CD14-positive monocyte (primary cell): ENCODE measurements around the gene SH2D3C. TPM values are rescaled to one million over a fixed set of nuclear protein-coding genes. Genes with fewer than 3 reads are reported as not detected.
A peak's percentile ranks its signal among the peaks of the same experiment; 100 is the strongest.

Source experiments
- DNase-seq, 3 donors: peaks; one replicate each; pipeline ENCODE4 v3.0.0-alpha.2; 2011 to 2022
- H2AFZ ChIP-seq: 2 replicates; pipeline ENCODE4 v1.6.0; 2012; ENCODE audit warnings: mild to moderate bottlenecking, low read depth, low read length, inconsistent platforms; ENCODE audit not compliant: insufficient read depth, poor library complexity, severe bottlenecking
- H3K27ac ChIP-seq, 2 donors: 1 replicate in 1 of 2; 2 replicates in 1 of 2; pipeline ENCODE4 v1.5.1; 2012 to 2013; ENCODE audit warnings: low read length in 2 of 2, control low read depth in 1 of 2, inconsistent platforms in 1 of 2, low read depth in 1 of 2, mild to moderate bottlenecking in 1 of 2
- H3K27me3 ChIP-seq, 2 donors: one replicate each; pipeline versions ENCODE4 v1.6.0 to v1.6.1; 2011 to 2013; ENCODE audit warnings: low read length in 2 of 2; ENCODE audit not compliant: control insufficient read depth in 2 of 2, insufficient read depth in 2 of 2
- H3K36me3 ChIP-seq, 2 donors: replicated peaks in 1 of 2; 1 replicate in 1 of 2; 2 replicates in 1 of 2; pipeline versions ENCODE4 v1.5.1 to v1.6.1; 2012 to 2013; ENCODE audit warnings: low read length in 2 of 2, control low read depth in 1 of 2, inconsistent platforms in 1 of 2, mild to moderate bottlenecking in 1 of 2; ENCODE audit not compliant: insufficient read depth in 2 of 2, control insufficient read depth in 1 of 2
- H3K4me1 ChIP-seq, 2 donors: 1 replicate in 1 of 2; 2 replicates in 1 of 2; pipeline versions ENCODE4 v1.5.1 to v1.6.1; 2012 to 2013; ENCODE audit warnings: low read length in 2 of 2, control low read depth in 1 of 2, inconsistent platforms in 1 of 2, mild to moderate bottlenecking in 1 of 2, moderate library complexity in 1 of 2; ENCODE audit not compliant: insufficient read depth in 2 of 2, control insufficient read depth in 1 of 2
- H3K4me2 ChIP-seq: replicated peaks from 2 replicates; pipeline ENCODE3; 2012; ENCODE audit warnings: low read length, moderate library complexity, mild to moderate bottlenecking; ENCODE audit not compliant: poor library complexity, severe bottlenecking; ENCODE audit errors: extremely low read depth
- H3K4me3 ChIP-seq, 3 experiments: fragments of 200-600 bp in 1 of 3; sonication (generic) in 1 of 3; replicated peaks in 1 of 3; 1 replicate in 2 of 3; 2 replicates in 1 of 3; pipeline ENCODE4 v1.5.1; 2011 to 2013; ENCODE audit warnings: low read length in 3 of 3, mild to moderate bottlenecking in 3 of 3, control low read depth in 2 of 3, low read depth in 2 of 3, inconsistent platforms in 1 of 3, moderate library complexity in 1 of 3
- H3K79me2 ChIP-seq: 2 replicates; pipeline ENCODE4 v1.6.0; 2012; ENCODE audit warnings: mild to moderate bottlenecking, control low read depth, inconsistent platforms, low read length, moderate library complexity; ENCODE audit not compliant: insufficient read depth
- H3K9ac ChIP-seq: 2 replicates; pipeline ENCODE4 v1.6.0; 2017; ENCODE audit warnings: low read length, mild to moderate bottlenecking; ENCODE audit not compliant: insufficient read depth, poor library complexity, severe bottlenecking
- H3K9me3 ChIP-seq, 2 donors: replicated peaks in 1 of 2; 1 replicate in 1 of 2; 2 replicates in 1 of 2; pipeline versions ENCODE4 v1.5.1 to v1.6.1; 2012 to 2013; ENCODE audit warnings: low read length in 2 of 2, control low read depth in 1 of 2; ENCODE audit not compliant: control insufficient read depth in 1 of 2, insufficient read depth in 1 of 2
- H4K20me1 ChIP-seq: 2 replicates; pipeline ENCODE4 v1.6.0; 2012; ENCODE audit warnings: mild to moderate bottlenecking, low read length, control low read depth, moderate library complexity; ENCODE audit not compliant: insufficient read depth
- H3K27ac Mint-ChIP-seq, 7 donors: one replicate each; pipeline ENCODE4 v1.8.0; 2020; ENCODE audit warnings: mild to moderate bottlenecking in 7 of 7, mixed read lengths in 7 of 7, moderate library complexity in 6 of 7, inconsistent platforms in 2 of 7
- H3K27me3 Mint-ChIP-seq, 3 donors: one replicate each; pipeline ENCODE4 v1.8.0; 2021 to 2022; ENCODE audit warnings: low read depth in 3 of 3, mild to moderate bottlenecking in 3 of 3, mixed read lengths in 3 of 3, moderate library complexity in 3 of 3, inconsistent platforms in 1 of 3
- H3K36me3 Mint-ChIP-seq, 2 donors: one replicate each; pipeline ENCODE4 v1.8.0; 2020; ENCODE audit warnings: mixed read lengths in 2 of 2, inconsistent platforms in 1 of 2, mild to moderate bottlenecking in 1 of 2
- H3K4me1 Mint-ChIP-seq: one replicate; pipeline ENCODE4 v1.8.0; 2020; ENCODE audit warnings: mild to moderate bottlenecking, mixed read lengths
- H3K4me3 Mint-ChIP-seq, 2 donors: one replicate each; pipeline ENCODE4 v1.8.0; 2020; ENCODE audit warnings: mild to moderate bottlenecking in 2 of 2, mixed read lengths in 2 of 2, moderate library complexity in 1 of 2
- H3K9me3 Mint-ChIP-seq, 7 donors: one replicate each; pipeline ENCODE4 v1.8.0; 2020 to 2022; ENCODE audit warnings: mixed read lengths in 7 of 7, mild to moderate bottlenecking in 6 of 7, moderate library complexity in 6 of 7, inconsistent platforms in 2 of 7
- CTCF ChIP-seq: fragments of 200-600 bp; IDR thresholded peaks from one replicate; pipeline ENCODE4 v1.8.0; 2022; ENCODE audit warnings: antibody characterized with exemption, mild to moderate bottlenecking
- WGBS: methylation state at CpG from one replicate; pipeline ENCODE4 v1.1.5; 2013; ENCODE audit warnings: missing lambda C conversion rate; ENCODE audit not compliant: insufficient coverage; 5-methylcytosine and 5-hydroxymethylcytosine counted together
- intact Hi-C, 2 donors: fragments of 100-400 bp; cut with micrococcal nuclease; formaldehyde crosslinking; loops; one replicate each; pipeline versions ENCODE4 v1.15.0 to v1.15.1; 2023
- polyA plus RNA-seq, 3 donors: library from polyadenylated mRNA; depleted of rRNA in 1 of 3; unstranded in 2 of 3; stranded (reverse) in 1 of 3; fragments of 300-500 nt in 2 of 3; fragments of >200 nt in 1 of 3; fragmentation: Illumina TruSeq in 2 of 3; gene quantifications; 1 replicate in 2 of 3; 2 replicates in 1 of 3; pipeline ENCODE4 v1.2.3, GENCODE V29; 2012 to 2021

SH2D3C gene
- polyA plus RNA-seq, 3 donors, result 11.5 to 47.3 (median 20.5) TPM

- Mint-ChIP-seq H3K36me3 (peaks cover 2% of the 10 kb centered on the region in 2 donors), H3K4me3 (no peak overlapping the region), H3K9me3 (peaks cover 2 to 7% (median 5%) of the 10 kb centered on the region in 7 donors), H3K27me3 (peaks cover 6 to 24% (median 13%) of the 10 kb centered on the region in 3 donors), H3K27ac (peak overlapping the region in 1 of 7 donors; percentile 53), H3K4me1 (peaks cover 10% of the 10 kb centered on the region)
- no peaks in the 10 kb centered on the region for H3K79me2 ChIP-seq
- no peak for TF ChIP-seq CTCF
- H3K27me3 ChIP-seq, result peaks cover 0 to 2% of the 10 kb centered on the region in 2 donors
- no peak overlapping the region for H3K4me2 ChIP-seq
- H4K20me1 ChIP-seq, result no peaks in the 10 kb centered on the region
- H3K9me3 ChIP-seq, result peaks cover 0 to 2% of the 10 kb centered on the region in 2 donors
- no peak for DNase-seq
- peaks cover 5 to 10% of the 10 kb centered on the region in 2 donors for H3K4me1 ChIP-seq
- WGBS, result 70% methylated on average over 4 of the region's 5 CpGs
- H3K4me3 ChIP-seq, result no peak overlapping the region
- intact Hi-C loops, result no loop called here
- H2AFZ ChIP-seq, result no peak overlapping the region
- no peak overlapping the region for H3K9ac ChIP-seq
- H3K27ac ChIP-seq, result no peak overlapping the region
- H3K36me3 ChIP-seq, result no peaks in the 10 kb centered on the region
Observed at GRCh38 chr9:127707766-127708165, 70.7 kb downstream of the SH2D3C start.

- no peak within 1 kb of the TSS for H3K4me2 ChIP-seq
- WGBS, result 61% methylated on average over 6 of the region's 11 CpGs
- peaks cover 2% of the 10 kb centered on the region in 2 donors for H3K36me3 Mint-ChIP-seq
Observed at GRCh38 chr9:127706836-127707241, 71.6 kb downstream of the SH2D3C start, which contains the start of gene CFAP157. TSS of gene CFAP157 (plus strand) at chr9:127706988. CDS start at chr9:127707032, 44 bp downstream.

More at GRCh38 chr9:127706836-127707241, 71.6 kb downstream of the SH2D3C start, which contains the start of gene CFAP157:
- intact Hi-C loops, result no loop called here
- peaks cover 0 to 2% of the 10 kb centered on the region in 2 donors for H3K9me3 ChIP-seq
- H2AFZ ChIP-seq, result no peak within 1 kb of the TSS
- no peak within 1 kb of the TSS for H3K9ac ChIP-seq
- H3K27me3 ChIP-seq, result peaks cover 0 to 2% of the 10 kb centered on the region in 2 donors
- H3K27ac Mint-ChIP-seq, result peak within 1 kb of the TSS in 4 of 7 donors; percentile 21 to 53 (median 52)
- peaks cover 10% of the 10 kb centered on the region for H3K4me1 Mint-ChIP-seq
- H3K4me3 ChIP-seq, result no peak within 1 kb of the TSS
- no peak within 1 kb of the TSS for H3K4me3 Mint-ChIP-seq
- no peaks in the 10 kb centered on the region for H4K20me1 ChIP-seq
- no peaks in the 10 kb centered on the region for H3K36me3 ChIP-seq
- peaks cover 6 to 25% (median 13%) of the 10 kb centered on the region in 3 donors for H3K27me3 Mint-ChIP-seq
- H3K9me3 Mint-ChIP-seq, result peaks cover 2 to 7% (median 5%) of the 10 kb centered on the region in 7 donors
- no peak for TF ChIP-seq CTCF
- H3K27ac ChIP-seq, result no peak within 1 kb of the TSS
- H3K4me1 ChIP-seq, result peaks cover 5 to 10% of the 10 kb centered on the region in 2 donors
- peak in 2 of 3 donors; percentile 18 to 23 for DNase-seq
- H3K79me2 ChIP-seq, result no peaks in the 10 kb centered on the region
